Measurements from ENCODE around the gene FGD5. TPM values are rescaled to one million over a fixed set of nuclear protein-coding genes. Genes with fewer than 3 reads are reported as not detected.

The FGD5 gene
- total RNA-seq, 1 experiment from 2014 or later, result 0.05 TPM

- DNase-seq (ENCODE audit: low read depth), result no peak
These were observed 56.0 kb downstream of the FGD5 start for GRCh38 chr3:14874784-14875183.

GRCh38 chr3:14875411-14876175 is 56.8 kb downstream of the FGD5 start:
- DNase-seq (ENCODE audit: low read depth), result no peak

- peak; percentile 32 for DNase-seq (ENCODE audit: low read depth)
These were observed 58.2 kb downstream of the FGD5 start for GRCh38 chr3:14876921-14877333.

- no peak for DNase-seq (ENCODE audit: low read depth)
These were observed 58.7 kb downstream of the FGD5 start for GRCh38 chr3:14877469-14877868.

- DNase-seq (ENCODE audit: low read depth), result no peak
These were observed 60.6 kb downstream of the FGD5 start for GRCh38 chr3:14879211-14879874.

GRCh38 chr3:14880447-14881106 is 61.8 kb downstream of the FGD5 start:
- DNase-seq (ENCODE audit: low read depth), result no peak

- DNase-seq (ENCODE audit: low read depth), result no peak
These were observed 64.5 kb downstream of the FGD5 start for GRCh38 chr3:14883226-14883625.

- peak; percentile 29 for DNase-seq (ENCODE audit: low read depth)
These were observed 65.9 kb downstream of the FGD5 start for GRCh38 chr3:14884665-14885064.

- DNase-seq (ENCODE audit: low read depth), result peak; percentile 59
These were observed 66.5 kb downstream of the FGD5 start for GRCh38 chr3:14885307-14885706.

- no peak for DNase-seq (ENCODE audit: low read depth)
These were observed 67.3 kb downstream of the FGD5 start for GRCh38 chr3:14886101-14886500.

- no peak for DNase-seq (ENCODE audit: low read depth)
These were observed 70.4 kb downstream of the FGD5 start for GRCh38 chr3:14889205-14889604.

GRCh38 chr3:14889943-14890342 is 71.2 kb downstream of the FGD5 start:
- DNase-seq (ENCODE audit: low read depth), result no peak

GRCh38 chr3:14890476-14890875 is 71.7 kb downstream of the FGD5 start:
- DNase-seq (ENCODE audit: low read depth), result peak; percentile 42

- no peak for DNase-seq (ENCODE audit: low read depth)
These were observed 72.7 kb downstream of the FGD5 start for GRCh38 chr3:14891135-14892132.

- no peak for DNase-seq (ENCODE audit: low read depth)
These were observed 73.5 kb downstream of the FGD5 start for GRCh38 chr3:14892226-14892625.

GRCh38 chr3:14894085-14894484 is 75.3 kb downstream of the FGD5 start:
- no peak for DNase-seq (ENCODE audit: low read depth)

GRCh38 chr3:14897266-14897665 is 78.5 kb downstream of the FGD5 start:
- no peak for DNase-seq (ENCODE audit: low read depth)

GRCh38 chr3:14898929-14899328 is 80.2 kb downstream of the FGD5 start:
- DNase-seq (ENCODE audit: low read depth), result no peak

- no peak for DNase-seq (ENCODE audit: low read depth)
These were observed 81.3 kb downstream of the FGD5 start for GRCh38 chr3:14899993-14900618.

GRCh38 chr3:14900881-14901873 is 82.4 kb downstream of the FGD5 start:
- no peak for DNase-seq (ENCODE audit: low read depth)
